HG03342 (cell line): ENCODE results near the gene FAM156B.
"Not testable (repeated sequence)": the region's sequence is repeated elsewhere in the genome, so short reads cannot be mapped to it uniquely, and the experiment has no call there.

Experiments used
- ATAC-seq: cut with Tn5 transposase; IDR thresholded peaks from one replicate; pipeline ENCODE4 v1.9.1; 2021; ENCODE audit warnings: mild to moderate bottlenecking, moderate library complexity; ENCODE audit not compliant: unreplicated experiment

Gene FAM156B

GRCh38 chrX:52896855-52897709 lies at the start of gene FAM156B:
Gene FAM156B, plus strand, starts transcription at chrX:52897330. Its CDS starts 9,896 bp downstream, at chrX:52907226.
- peak; percentile 82 for ATAC-seq

GRCh38 chrX:52852110-52852860 lies 44.8 kb upstream of the FAM156B start:
- ATAC-seq, result no peak

GRCh38 chrX:52856991-52857525 lies 40.1 kb upstream of the FAM156B start:
- ATAC-seq, result not testable (repeated sequence)

GRCh38 chrX:52865343-52865998 lies 31.7 kb upstream of the FAM156B start:
- no peak for ATAC-seq

GRCh38 chrX:52867610-52868348 lies 29.4 kb upstream of the FAM156B start, which contains the start of gene XAGE3:
Gene XAGE3, minus strand, starts transcription at chrX:52868083. Its CDS starts 950 bp downstream, at chrX:52867133.
- ATAC-seq, result no peak

GRCh38 chrX:52870046-52870445 lies 27.1 kb upstream of the FAM156B start:
- ATAC-seq, result no peak

- ATAC-seq, result not testable (repeated sequence)
Observed at GRCh38 chrX:52873825-52874224, 23.3 kb upstream of the FAM156B start.

- ATAC-seq, result no peak
Observed at GRCh38 chrX:52874661-52875060, 22.5 kb upstream of the FAM156B start.

GRCh38 chrX:52875436-52875835 lies 21.7 kb upstream of the FAM156B start:
- not testable (repeated sequence) for ATAC-seq

- ATAC-seq, result not testable (repeated sequence)
Observed at GRCh38 chrX:52876386-52876785, 20.7 kb upstream of the FAM156B start.

GRCh38 chrX:52887459-52887858 lies 9.7 kb upstream of the FAM156B start:
- ATAC-seq, result not testable (repeated sequence)

GRCh38 chrX:52888090-52888489 lies 9.0 kb upstream of the FAM156B start:
- not testable (repeated sequence) for ATAC-seq

GRCh38 chrX:52896438-52896837 lies 692 bp upstream of the FAM156B start:
- peak; percentile 14 for ATAC-seq

GRCh38 chrX:52905531-52905930 lies 8.4 kb downstream of the FAM156B start:
- not testable (repeated sequence) for ATAC-seq

GRCh38 chrX:52906072-52906471 lies 8.9 kb downstream of the FAM156B start:
- ATAC-seq, result not testable (repeated sequence)

- not testable (repeated sequence) for ATAC-seq
Observed at GRCh38 chrX:52907137-52907536, 10.0 kb downstream of the FAM156B start.

- not testable (repeated sequence) for ATAC-seq
Observed at GRCh38 chrX:52907900-52908299, 10.8 kb downstream of the FAM156B start.

- ATAC-seq, result not testable (repeated sequence)
Observed at GRCh38 chrX:52909313-52909969, 12.3 kb downstream of the FAM156B start.

- not testable (repeated sequence) for ATAC-seq
Observed at GRCh38 chrX:52913681-52914080, 16.6 kb downstream of the FAM156B start.

GRCh38 chrX:52914704-52915103 lies 17.6 kb downstream of the FAM156B start:
- not testable (repeated sequence) for ATAC-seq
